Measurements from ENCODE around the gene ANKMY2.

GRCh38 chr7:16644636-16645592, 640 bp downstream of the ANKMY2 start:
- TF ChIP-seq POLR2AphosphoS5 (IDR thresholded peaks at IDR 0.05; ENCODE audit: borderline replicate concordance, low read depth, low read length) (no peak), EZH2 (IDR thresholded peaks at IDR 0.05) (no peak), FOXP2 (optimal IDR thresholded peaks at IDR 0.05; ENCODE audit: control extremely low read depth, extremely low read length, insufficient read depth) (no peak)
